HG03442 (cell line): ENCODE measurements around the gene KCNG2.

Experiments
- ATAC-seq: cut with Tn5 transposase; IDR thresholded peaks from one replicate; pipeline ENCODE4 v1.9.1; 2021; ENCODE audit warnings: mild to moderate bottlenecking, moderate library complexity; ENCODE audit not compliant: unreplicated experiment

KCNG2 gene

DNA sequence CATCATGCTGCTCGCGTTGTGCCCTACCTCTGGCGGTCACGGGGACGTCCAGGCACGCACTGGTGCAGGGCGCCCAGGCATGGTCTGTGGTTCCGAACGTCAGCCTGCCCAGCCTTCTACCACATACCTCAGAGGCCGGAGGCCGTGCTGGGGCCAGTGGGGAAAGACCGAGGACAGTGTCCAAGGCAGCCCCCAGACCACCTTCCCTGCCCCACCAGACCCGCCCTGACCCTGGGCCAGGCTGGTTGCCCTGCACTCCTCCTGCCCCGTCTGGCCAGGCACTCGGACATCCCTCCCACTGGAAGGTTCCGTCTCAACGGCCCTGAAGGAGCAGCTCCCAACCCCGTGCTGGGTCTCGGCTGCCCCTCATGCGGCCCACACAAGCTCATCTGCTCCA lies 120.9 kb downstream of the KCNG2 start:
- no peak for ATAC-seq

DNA sequence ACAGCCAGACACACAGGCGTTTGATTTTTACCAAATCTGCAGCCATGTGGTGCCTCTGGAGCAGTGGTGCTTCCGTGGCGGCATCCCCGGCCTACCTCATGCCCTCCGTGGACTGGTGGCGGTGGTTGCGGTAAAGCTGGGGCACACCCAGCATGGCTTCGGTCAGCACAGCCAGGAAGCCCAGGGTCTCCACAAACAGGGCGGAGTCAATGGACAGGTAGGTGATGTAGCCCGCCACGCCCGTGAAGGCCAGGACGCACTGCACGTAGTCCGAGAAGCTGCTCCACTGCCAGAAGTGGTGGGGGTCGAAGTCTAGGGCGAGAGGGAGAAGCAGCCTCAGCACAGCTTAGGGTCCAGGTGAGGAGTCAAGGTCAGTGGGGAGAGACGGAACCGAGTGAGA lies 121.4 kb downstream of the KCNG2 start:
- no peak for ATAC-seq

DNA sequence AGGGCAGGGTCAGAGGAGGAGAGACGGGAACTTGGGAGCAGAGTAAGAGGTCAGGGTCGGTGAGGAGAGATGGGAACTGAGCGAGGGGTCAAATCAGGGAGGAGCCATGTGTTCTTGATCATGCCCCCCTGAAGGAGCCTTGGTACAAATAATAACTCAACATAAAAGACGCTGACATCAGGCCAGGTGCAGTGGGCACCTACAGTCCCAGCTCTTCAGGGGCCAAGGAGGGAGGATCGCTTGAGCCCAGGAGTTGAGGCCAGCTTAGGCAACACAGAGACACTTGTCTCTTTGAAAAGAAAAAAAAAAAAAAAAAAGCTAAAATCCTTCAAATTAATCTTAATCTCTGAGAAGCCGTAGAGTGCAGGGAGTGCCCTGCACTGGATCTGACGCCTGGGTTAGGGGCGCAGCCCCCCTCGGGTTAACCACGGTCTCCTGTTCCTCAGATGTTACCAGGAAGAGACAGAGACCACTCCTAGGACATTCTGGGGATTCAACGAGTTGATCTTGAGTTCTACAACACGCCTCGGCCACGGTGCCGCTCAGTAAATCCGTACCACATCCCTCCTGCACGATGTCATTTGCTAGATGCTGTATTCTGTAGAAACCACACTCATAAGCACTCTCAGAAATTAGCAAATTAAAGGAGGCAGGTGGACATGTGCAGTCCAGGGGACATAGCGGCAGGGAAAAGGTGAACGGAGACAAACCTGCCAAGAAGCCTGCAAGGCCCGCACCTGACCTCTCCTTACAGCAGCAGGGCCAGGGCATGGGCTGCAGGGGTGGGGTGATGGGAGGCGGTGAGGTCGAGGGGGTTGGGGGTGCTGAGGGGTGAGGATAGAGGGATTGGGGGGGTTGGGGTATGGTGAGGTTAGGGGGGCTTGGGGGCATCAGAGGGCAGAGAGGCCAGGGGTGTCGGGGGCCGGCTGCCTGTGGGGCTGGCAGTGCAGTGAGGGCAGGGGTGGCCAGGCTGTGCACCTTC lies 124.5 kb downstream of the KCNG2 start:
- ATAC-seq, result no peak

DNA sequence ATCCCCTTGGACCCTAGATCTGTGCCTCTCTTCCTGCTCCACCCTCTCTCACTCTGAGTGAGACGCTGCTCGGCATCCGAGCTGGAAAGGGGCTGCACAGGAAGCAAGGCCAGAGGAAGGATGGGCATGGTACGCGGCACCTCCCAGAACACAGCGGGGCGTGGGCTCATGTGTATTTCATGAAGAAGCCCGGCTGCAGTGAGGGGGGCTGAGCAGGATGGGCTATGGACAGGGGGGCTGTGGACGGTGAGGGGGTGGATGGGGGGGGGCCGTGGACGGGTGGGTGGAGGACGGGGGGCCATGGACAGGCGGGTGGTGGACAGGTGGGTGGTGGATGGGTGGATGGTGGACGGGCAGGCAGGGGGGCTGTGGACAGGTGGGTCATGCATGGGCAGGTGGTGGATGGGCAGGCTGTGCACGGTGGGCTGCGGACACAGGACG lies 125.3 kb downstream of the KCNG2 start:
- no peak for ATAC-seq

DNA sequence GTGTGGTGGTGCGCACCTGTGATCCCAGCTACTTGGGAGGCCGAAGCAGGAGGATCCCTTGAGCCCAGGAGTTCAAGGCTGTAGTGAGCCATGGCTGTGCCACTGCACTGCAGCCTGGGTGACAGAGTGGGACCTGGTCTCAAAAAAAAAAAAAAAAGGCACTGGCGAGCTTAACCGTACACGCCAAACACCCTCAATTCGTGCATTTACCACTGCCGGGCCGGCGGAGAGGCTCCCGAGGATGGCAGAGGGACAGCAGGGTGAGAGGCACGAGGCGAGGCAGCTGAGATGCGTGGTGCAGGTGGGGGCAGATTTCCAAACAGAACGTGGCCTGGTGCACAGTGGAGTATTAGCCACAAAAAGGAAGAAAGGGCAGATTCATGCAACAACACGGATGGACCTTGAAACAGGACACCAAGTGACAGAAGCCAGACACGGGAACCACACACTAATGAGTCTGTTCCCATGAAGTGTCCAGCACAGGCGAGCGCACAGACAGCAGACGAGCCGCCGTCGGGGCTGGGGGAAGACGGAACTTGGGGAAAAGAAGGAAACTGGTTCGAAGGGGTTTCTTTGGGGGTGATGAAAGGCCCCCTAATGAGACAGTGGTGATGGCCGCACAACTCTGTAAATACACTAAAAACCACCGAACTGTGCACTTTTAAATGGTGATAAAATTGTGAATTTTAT lies 126.3 kb downstream of the KCNG2 start:
- no peak for ATAC-seq

DNA sequence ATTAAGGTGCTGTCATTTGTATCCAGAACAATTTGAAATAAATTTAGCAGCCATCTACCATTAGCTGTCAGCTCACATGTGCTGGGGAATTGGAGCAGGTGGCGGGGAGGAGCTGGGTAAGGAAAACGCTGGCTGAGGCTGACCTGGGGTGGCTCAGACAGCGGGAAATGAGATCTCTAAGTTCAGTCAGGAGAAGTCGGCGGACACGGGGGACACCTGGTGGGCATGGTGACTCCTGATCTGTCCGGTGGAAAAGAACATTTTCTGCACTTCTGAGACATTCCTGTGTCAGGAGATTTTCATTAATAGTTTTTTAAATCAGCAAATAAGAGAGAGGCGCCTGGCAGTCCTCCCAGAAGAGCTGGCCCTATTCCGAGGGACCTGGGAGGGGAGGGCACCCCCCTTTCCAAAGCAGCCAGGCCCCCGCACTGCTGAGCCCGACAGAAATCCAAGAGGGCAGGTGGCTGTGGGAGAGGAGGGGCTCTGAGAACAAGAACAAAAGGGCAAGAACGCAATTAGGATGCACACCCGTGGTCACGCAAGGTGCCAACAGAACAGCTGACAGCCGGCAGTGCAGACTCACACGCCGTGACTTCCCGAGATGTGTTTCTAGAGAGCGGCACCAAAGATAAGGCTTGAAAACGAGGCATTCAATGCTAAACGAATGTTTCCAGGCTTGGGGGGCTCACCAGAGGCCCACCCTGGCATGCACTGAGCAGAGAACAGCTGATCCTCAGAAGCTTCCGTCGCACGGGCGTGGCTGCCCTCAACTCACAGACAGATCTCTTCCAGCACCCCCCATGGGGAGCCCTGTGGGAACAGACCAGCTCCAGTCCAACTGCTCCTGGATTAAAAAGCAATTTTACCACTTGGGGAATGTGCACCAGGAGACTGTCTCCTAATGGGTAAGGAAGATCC lies 127.3 kb downstream of the KCNG2 start:
- no peak for ATAC-seq

DNA sequence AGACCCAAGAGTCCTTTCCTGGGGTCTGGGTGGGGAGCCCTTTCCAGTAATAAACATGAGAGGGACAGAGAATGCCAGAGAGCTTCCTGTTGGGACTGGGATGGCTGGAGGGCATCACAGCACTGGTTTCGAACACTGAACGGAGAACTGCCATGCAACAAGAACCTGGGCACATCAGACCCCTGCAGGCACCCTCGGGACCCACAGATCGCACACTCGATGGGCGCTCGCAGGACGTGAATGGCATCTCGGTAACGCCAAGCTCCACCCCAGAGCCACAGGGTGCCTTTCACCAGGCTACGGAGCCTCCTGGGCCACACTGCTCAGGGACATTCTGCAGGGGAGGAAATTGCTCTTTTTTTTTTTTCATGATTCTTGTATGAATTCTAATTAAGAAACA lies 128.6 kb downstream of the KCNG2 start:
- no peak for ATAC-seq

DNA sequence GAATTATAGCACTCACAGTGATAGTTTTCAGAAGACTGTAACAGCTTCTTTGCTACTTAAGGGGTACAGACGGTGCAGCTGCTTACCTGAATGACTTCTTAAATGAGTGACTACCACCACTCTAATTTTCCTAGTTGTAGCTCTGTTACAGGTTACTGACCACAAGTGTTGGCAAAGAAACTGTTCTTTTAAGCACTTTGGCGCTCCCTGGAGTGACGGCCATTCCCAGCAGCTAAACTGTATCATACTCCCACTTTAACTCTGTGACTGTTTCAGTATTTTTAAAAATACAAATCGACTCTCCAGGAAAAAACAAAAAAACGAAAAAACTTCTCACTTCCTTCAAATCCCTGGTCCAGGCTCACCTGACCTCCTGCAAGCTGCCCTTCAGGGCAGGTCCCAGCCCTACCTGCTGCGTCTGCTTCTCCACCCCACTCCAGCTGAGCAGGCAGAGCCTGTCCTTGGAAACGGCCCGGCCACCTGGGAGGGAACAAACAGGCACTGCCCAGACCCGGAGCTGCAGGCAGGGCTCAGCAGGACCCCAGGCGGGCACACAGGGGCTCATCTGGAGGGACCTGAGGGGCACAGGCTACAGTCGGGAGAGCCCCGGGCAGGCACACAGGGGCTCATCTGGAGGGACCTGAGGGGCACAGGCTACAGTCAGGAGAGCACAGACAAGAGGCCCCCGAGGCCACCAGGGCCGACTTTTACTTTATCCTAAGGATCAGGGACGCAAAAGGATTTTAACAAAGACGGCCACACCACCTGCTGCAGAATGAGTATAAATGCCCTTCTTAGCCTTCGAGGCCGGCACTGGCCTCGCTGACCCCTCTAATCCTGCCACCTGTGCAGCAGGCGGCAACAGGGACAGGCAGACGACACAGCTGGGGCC lies 129.2 kb downstream of the KCNG2 start:
- ATAC-seq, result no peak

DNA sequence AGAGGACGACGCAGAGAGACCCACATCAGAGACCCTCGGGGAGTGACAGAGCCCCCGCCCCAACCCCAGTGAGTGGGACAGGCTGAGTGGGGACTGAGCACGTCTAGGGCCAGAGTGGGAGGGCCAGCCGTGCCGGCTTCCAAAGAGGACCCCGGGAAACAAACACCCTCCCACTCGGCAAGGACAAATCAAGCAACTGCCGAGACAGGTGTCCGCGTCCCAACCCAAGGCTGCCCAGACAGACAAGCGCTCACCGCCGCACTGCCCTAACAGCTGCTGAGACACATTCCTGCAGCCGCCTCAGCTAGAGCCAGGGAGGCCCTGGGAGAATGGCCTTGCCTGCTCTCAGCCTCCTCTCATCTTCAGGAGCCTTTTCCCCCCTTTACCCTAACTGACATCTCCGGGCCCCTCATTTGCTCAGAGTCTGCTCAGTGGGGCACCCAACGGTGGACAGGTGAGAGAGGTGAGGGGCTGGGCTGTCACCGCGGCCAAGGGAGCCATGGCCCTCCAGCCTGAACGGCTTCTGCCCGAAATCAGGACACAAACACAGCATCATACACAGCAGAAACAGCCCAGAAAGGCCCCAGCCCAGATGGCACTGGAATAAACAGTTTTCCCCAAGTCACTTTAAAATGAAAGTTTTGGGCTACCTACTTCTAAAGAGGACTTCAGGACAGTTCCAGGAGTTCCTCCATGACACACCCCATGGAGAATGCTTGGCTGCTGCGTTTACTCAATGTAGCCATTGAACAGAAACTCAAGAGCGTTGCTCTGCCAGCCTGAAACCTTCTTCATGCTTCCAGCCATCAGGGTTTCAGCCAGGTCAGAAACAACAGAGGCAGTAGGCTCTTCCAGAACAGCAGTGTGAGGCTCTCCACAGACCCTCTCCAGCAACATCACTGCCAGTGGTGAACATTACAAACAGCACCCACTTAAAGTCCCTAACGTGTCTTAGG lies 130.1 kb downstream of the KCNG2 start:
- no peak for ATAC-seq

DNA sequence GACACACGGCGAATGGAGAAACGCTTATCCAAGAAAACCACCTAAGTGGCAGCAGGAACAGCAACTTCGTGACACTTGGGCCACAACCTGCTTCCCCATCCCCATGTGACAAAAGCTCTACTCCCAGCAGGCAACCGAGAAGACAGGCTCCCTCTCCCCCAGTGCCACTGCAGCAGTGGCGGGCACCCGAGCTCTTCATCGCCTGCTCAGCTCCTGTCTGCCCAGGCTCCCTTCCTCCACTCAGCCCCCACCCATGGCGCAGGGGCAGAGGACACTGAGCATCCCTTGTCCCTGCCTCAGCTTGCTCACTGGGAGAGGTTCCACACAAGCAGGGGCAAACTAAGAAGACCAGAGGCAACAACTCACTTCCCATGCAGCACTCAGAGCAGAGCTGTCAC lies 130.8 kb downstream of the KCNG2 start:
- no peak for ATAC-seq

DNA sequence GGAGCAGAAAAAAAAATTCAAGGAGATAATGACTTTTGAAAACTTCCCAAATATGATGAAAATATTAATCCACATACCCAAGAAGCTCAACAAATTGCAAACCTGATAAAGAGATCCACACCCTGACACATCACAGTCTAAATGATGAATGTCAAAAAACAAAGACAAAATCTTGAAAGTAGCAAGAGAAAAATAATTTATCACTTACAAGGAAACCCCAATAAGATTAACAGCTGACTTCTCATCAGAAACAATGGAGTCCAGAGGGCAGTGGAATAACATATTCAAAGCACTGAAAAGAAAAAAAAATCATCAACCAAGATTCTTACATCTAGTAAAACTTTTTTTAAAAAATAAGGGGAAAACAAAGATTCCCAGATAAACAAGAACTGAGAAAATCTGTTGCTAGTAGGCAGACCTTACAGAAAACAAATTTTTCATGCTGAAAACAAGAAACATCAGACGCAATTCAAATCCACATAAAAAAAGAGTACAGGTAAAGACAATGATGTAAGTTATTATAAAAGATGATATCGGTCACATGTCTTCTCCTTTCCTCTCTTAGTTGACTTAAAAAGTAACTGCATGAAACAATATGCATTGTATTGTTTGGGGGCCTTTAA lies 132.4 kb downstream of the KCNG2 start:
- no peak for ATAC-seq

DNA sequence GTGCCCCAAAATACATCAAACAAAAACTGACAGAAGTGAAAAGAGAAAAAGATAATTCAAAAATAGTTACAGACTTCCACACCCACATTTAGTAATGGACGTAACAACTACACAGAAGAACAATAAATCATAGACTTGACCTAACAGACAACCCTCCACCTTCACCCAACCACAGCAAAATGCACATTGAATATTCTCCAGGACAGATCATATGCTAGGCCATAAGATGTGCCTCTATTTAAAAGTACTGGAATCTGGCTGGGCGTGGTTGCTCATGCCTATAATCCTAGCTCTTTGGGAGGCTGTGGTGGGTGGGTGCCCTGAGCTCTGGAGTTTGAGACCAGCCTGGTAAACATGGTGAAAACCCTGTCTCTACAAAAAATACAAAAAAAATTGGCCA lies 133.7 kb downstream of the KCNG2 start:
- ATAC-seq, result no peak

DNA sequence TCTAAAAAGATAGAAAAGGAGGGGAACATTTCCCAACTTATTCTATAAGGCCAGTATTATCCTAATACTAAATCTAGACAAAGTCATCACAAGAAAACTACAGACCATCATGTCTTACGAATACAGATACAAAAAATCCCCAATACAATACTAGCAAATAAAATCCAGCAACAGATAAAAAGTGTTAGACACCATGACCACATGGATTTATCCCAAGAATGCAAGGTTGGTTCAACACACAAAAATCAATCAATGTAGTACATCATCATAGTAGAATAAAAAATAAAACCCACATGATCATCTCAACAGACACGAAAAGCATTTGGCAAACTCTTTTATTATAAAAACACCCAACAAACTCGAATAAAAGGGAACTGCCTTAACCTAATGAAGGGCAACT lies 135.2 kb downstream of the KCNG2 start:
- ATAC-seq, result no peak

DNA sequence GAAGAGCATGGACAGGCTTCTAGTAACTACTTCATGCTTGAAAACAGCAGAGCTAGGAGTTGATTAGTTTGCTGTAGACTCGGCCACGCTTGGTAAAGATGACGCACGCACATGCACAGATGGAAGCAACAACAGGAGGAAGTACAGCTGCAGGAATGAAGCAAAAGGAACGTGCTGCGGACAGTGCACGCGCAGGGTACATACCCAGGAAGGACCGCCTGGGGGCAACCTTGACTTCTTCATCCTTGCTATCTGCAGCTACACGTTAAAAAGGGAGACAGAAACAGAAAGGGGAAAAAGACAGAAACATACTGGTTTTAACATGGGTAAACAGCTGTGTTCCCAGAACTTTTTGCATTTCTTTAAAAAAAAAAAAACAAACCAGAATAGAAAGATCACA lies 136.0 kb downstream of the KCNG2 start:
- ATAC-seq, result no peak

DNA sequence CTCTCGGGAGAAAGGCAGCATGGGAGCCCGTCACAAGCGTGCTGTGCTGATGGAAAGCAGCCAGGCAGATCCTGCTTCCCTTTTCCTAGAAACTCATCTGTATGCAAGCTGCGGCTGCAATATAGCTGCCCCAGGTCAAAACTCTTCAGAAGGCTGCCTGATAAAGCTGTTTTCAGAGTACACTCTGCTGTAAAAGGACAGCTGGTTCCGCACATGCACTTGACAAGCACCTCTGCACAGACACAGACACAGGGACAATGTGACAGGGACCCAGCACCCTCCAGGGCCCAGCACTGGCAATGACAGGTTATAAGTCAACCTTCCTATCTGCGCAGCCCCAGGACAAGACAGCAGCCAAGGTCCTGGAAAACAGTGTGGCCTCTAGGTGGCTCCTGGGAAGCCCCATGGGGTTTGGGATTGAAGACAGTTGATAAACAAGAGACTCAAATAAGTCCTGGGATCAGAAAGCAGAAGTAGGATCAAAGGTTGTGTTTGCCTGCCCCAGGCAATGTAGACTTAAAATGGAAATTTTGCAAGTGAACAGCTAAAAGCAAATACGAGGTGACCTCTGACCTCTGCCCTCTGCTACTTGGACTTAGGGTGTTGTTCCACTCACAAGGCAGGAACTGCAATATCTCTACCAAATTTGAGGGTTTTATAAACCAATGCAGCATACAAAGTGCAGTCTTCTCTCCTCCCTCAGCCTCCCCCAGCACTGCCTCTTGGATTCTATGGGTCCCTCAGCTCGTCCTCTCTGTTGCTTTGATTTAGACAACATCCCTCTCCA lies 136.8 kb downstream of the KCNG2 start:
- ATAC-seq, result no peak

DNA sequence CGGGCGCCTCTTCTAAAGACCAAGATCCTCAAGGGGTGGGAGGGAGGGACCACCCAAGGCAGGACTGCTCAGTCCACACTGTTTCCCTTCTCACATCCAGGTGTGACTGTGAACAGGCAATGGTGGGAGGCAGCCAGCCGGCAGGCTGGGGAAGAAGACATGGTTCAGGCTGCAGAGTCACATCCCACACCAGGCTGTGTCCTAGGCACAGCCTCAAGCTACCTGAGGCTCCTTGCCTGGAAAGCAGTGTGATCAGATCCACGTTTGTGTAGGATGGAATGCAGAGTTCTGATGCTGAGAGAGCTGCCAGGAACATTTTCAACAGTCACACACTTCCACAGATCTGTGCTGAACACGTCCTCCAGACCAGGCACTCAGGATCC lies 137.4 kb downstream of the KCNG2 start:
- no peak for ATAC-seq

DNA sequence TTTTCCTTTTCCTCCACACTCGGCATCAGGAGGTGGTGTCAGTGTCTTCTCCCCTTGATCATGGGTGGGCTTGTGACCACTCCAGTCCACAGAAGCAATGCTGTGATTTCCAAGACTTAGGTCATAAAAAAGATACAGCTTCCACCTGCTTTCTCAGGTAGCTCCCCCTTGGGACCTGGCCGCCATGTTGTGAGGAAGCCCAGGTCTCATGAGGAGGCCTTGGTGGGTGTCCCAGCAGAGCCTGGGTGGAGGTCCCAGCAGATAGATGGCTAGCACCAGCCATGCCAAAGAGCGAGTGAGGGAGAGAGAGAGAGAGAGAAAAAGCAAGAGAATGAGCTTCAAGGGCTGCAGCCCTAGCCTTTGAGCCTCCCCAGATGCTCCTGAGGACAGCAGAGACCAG lies 137.8 kb downstream of the KCNG2 start:
- no peak for ATAC-seq

DNA sequence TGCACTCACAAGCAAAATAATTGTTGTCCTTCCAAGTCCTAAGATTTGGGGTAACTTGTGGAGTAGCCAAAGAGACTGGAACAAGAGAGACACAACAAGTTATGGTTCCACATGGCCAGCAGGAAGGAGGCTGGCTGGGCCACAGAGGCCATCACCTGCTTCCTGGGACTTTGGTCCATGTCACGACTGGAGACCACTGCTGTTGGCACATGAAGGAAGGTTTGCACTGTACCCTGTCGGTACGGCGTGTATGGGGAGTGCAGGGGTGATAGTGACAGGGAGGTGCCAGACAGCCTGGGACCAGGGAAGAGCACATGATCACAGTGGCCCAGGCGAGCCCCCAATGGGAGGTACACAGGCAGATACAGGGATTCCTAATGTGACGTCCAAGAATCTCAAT lies 138.2 kb downstream of the KCNG2 start:
- ATAC-seq, result no peak
